ENCODE measurements around the gene ITPR1. TPM values are rescaled to one million over a fixed set of nuclear protein-coding genes. Genes with fewer than 3 reads are reported as not detected.
A peak's percentile ranks its signal among the peaks of the same experiment; 100 is the strongest.

Gene ITPR1
- total RNA-seq, 2 donors from 2014 or later: 5.9 TPM

GRCh38 chr3:4506559-4507023 lies 13.4 kb downstream of the ITPR1 start:
- Mint-ChIP-seq H3K27ac (no peak overlapping the region), H3K9me3 (no peaks in the 10 kb centered on the region), H3K4me1 (peaks cover 34% of the 10 kb centered on the region), H3K27me3 (ENCODE audit: insufficient read depth) (no peaks in the 10 kb centered on the region), H3K4me3 (no peak overlapping the region), H3K36me3 (ENCODE audit: low read depth) (no peaks in the 10 kb centered on the region)
- 92% methylated on average over 2 of the region's 2 CpGs; no CpG with 5 or more reads in 1 of the 2 experiments for WGBS, 2 experiments (ENCODE audit: insufficient coverage in 1 of 2, insufficient read length in 1 of 2)
- Histone ChIP-seq H3K9ac (ENCODE audit: extremely low read depth, low read length, poor library complexity, severe bottlenecking) (no peak overlapping the region), H3K4me1 (ENCODE audit: control insufficient read depth, insufficient read depth, low read length) (peaks cover 12% of the 10 kb centered on the region), H3K27me3 (ENCODE audit: control insufficient read depth, insufficient read depth, low read length, poor library complexity, severe bottlenecking) (no peaks in the 10 kb centered on the region), H3K36me3 (ENCODE audit: control insufficient read depth, insufficient read depth, low read length) (no peaks in the 10 kb centered on the region), H3K9me3 (ENCODE audit: control insufficient read depth, low read length) (no peaks in the 10 kb centered on the region), H3K4me3 (ENCODE audit: low read length) (no peak overlapping the region), H3K27ac (ENCODE audit: low read depth, low read length) (no peak overlapping the region)
- DNase-seq: no peak
- no peak for TF ChIP-seq CTCF (conservative IDR thresholded peaks at IDR 0.05)

DNA sequence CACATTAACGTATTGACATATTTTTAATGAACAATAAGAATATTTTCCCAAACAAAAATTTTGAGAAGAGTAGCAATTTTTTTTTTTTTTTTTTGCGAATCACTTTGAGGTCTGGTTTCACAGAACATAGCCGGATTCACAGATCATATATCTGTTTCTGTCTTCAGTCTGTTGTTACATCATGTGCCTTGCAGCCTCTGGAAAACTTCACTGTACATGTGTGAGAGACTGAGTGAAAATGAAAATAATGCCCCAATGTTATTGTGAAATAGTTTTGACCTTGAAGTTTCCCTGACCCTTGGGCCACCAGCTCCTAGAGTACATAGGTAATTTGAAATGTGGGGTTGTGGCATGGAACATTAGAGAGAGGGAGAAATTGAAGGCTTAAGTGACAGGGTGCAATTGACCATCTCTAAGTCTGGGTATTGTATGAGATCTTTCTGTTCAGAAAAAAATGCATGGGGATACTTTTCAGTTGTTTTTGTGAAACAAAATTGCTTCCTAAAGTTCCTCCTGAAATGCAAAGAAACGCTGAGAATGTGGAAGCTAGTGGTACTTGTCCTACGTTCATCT lies 14.0 kb downstream of the ITPR1 start:
- no peaks in the 10 kb centered on the region for H3K9me3 ChIP-seq (ENCODE audit: control insufficient read depth, low read length)
- no peak for DNase-seq
- no peak overlapping the region for H3K9ac ChIP-seq (ENCODE audit: extremely low read depth, low read length, poor library complexity, severe bottlenecking)
- no peak overlapping the region for H3K4me3 ChIP-seq (ENCODE audit: low read length)
- H3K36me3 Mint-ChIP-seq (ENCODE audit: low read depth): no peaks in the 10 kb centered on the region
- no peaks in the 10 kb centered on the region for H3K27me3 ChIP-seq (ENCODE audit: control insufficient read depth, insufficient read depth, low read length, poor library complexity, severe bottlenecking)
- H3K27ac Mint-ChIP-seq: no peak overlapping the region
- peaks cover 30% of the 10 kb centered on the region for H3K4me1 Mint-ChIP-seq
- no peak overlapping the region for H3K27ac ChIP-seq (ENCODE audit: low read depth, low read length)
- H3K9me3 Mint-ChIP-seq: no peaks in the 10 kb centered on the region
- no peaks in the 10 kb centered on the region for H3K27me3 Mint-ChIP-seq (ENCODE audit: insufficient read depth)
- no peak for TF ChIP-seq CTCF (conservative IDR thresholded peaks at IDR 0.05)
- no peak overlapping the region for H3K4me3 Mint-ChIP-seq
- no peaks in the 10 kb centered on the region for H3K36me3 ChIP-seq (ENCODE audit: control insufficient read depth, insufficient read depth, low read length)
- 86 to 93% methylated on average over 2 to 5 of the region's 5 CpGs for WGBS, 2 experiments (ENCODE audit: insufficient coverage in 1 of 2, insufficient read length in 1 of 2)
- peaks cover 12% of the 10 kb centered on the region for H3K4me1 ChIP-seq (ENCODE audit: control insufficient read depth, insufficient read depth, low read length)

DNA sequence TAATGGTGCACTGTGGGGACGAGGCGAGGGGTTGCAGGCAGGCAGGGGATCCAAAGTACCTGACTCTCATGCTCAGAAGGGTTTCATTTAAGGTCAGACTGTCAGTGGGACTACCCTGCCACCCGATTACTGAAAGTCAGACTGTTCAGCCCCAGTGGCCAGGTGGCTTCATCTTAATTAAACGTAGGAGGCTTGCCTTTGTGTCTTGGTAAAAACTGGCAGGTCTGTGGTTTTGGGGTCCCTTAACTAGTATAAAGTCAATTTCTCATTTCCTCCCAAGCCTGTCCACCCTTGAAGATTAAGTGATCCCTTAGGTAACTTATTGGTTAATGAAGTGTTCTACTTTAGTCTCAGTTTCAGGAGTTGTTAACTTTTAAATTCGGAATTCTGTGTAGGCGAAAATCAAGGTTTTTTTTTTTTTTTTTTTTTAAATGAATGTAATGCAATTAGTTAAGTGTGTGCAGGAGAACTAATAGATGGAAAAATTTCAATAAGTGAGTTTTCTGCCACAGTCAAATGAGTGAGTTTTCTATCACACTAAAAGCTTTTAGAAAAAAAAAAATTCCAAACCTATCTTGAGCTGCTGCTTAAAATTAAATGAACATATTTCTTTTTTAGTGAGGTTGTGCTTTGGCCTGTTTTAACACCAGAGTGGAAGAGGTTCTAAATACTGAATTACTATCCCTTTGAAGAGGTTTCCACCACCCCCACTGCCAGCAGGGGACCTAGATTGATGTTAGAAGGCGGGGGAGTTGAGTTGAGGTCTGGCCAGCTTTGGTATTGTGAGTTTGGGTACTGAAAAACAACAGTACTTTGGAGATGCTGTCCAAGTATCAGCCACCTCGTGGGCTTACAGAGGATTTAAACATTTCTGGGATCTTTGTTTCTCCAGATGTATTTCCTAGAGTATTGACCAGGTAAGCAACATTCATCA lies 15.2 kb downstream of the ITPR1 start:
- H3K27ac Mint-ChIP-seq: no peak overlapping the region
- no peak overlapping the region for H3K4me3 Mint-ChIP-seq
- peak; percentile 67 for DNase-seq

More for the DNA sequence above, 15.2 kb downstream of the ITPR1 start:
- no peak overlapping the region for H3K4me3 ChIP-seq (ENCODE audit: low read length)
- no peaks in the 10 kb centered on the region for H3K36me3 ChIP-seq (ENCODE audit: control insufficient read depth, insufficient read depth, low read length)
- Mint-ChIP-seq H3K9me3 (no peaks in the 10 kb centered on the region), H3K4me1 (peaks cover 33% of the 10 kb centered on the region), H3K36me3 (ENCODE audit: low read depth) (no peaks in the 10 kb centered on the region), H3K27me3 (ENCODE audit: insufficient read depth) (no peaks in the 10 kb centered on the region)
- peaks cover 20% of the 10 kb centered on the region for H3K4me1 ChIP-seq (ENCODE audit: control insufficient read depth, insufficient read depth, low read length)
- TF ChIP-seq CTCF (conservative IDR thresholded peaks at IDR 0.05): peak; percentile 31
- no peak overlapping the region for H3K27ac ChIP-seq (ENCODE audit: low read depth, low read length)
- WGBS, 2 experiments (ENCODE audit: insufficient coverage in 1 of 2, insufficient read length in 1 of 2): 66 to 71% methylated on average over 6 to 8 of the region's 8 CpGs
- no peaks in the 10 kb centered on the region for H3K9me3 ChIP-seq (ENCODE audit: control insufficient read depth, low read length)
- no peaks in the 10 kb centered on the region for H3K27me3 ChIP-seq (ENCODE audit: control insufficient read depth, insufficient read depth, low read length, poor library complexity, severe bottlenecking)
- H3K9ac ChIP-seq (ENCODE audit: extremely low read depth, low read length, poor library complexity, severe bottlenecking): no peak overlapping the region
